HG03045 (cell line): ENCODE data around the gene MAP7.

Experiments
- ATAC-seq: cut with Tn5 transposase; IDR thresholded peaks from one replicate; pipeline ENCODE4 v1.9.1; 2021; ENCODE audit warnings: mild to moderate bottlenecking, moderate library complexity; ENCODE audit not compliant: unreplicated experiment

The MAP7 gene

DNA sequence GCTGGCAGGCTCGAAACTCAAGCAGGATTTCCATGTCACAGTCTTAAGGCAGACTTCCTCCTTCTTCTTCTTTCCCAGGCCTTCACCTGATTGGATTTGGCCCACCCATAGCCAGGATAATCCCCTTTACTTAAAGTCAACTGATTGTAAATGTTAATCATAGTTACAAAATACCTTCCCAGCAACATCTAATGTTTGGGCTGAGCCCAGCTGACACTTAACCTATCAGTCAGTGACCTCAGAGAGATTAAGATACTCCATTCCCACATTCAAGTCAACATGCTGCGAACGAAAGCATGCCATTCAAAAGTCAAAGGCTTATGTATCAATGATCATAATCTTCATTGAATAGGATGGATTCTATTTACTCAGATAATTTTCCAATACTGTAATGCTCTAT is 16.0 kb downstream of the MAP7 start:
- ATAC-seq, result no peak

DNA sequence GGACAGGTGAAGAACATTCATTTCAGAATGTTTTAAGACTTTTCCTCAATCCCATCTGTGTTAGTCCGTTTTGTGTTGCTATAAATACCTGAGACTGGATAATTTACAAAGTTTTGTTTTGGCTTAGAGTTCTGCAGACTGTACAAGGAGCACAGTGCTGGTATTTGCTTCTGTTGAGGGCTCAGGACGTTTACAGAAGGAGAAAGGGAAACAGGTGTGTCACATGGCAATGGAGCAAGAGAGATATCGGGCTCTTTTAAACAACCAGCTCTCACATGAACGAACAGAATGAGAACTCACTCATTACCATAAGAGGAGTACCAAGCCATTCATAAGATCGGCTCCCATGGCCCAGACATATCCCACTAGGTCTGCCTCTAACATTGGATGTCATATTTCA is 16.7 kb downstream of the MAP7 start:
- no peak for ATAC-seq

- ATAC-seq, result no peak
Observed at GRCh38 chr6:136532030-136532429, 18.2 kb downstream of the MAP7 start.

DNA sequence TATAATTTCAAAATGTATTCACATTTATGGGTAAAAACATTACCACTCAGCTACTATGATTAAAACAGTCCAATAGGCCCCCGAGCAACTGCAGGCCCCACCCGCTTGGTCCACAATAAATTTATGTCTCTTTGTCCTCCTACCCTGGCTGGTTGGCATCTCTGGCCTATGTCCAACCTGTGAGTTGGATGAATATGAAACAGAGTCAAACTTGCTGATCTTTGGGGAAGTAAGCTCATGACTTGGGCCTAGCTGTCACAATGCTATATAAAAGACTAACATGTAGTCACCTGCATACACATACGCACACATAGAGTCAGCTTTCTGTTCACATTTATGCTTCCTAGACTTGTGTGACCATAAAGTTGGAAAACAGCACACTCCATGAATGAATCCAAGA is 20.5 kb downstream of the MAP7 start:
- ATAC-seq, result no peak

DNA sequence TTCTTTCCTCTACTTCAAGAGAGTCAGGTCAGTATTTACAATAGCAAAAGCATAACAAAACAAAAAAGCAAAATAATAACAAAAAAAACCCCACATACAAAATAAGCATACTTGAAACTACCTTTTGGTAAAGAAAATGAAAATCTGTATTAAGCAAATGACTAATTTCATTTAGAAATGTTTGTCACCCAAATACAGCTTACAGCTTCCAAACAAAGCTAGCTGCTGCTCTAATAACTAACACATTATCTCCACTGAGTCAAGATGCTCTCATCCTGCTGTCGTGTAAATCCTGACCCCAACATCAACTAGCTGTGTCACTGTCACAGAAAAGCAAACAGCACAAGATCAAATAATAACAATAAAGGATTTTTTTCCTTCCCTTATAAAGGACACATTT is 21.7 kb downstream of the MAP7 start:
- no peak for ATAC-seq

- ATAC-seq, result no peak
Observed at GRCh38 chr6:136527831-136528230, 22.4 kb downstream of the MAP7 start.

DNA sequence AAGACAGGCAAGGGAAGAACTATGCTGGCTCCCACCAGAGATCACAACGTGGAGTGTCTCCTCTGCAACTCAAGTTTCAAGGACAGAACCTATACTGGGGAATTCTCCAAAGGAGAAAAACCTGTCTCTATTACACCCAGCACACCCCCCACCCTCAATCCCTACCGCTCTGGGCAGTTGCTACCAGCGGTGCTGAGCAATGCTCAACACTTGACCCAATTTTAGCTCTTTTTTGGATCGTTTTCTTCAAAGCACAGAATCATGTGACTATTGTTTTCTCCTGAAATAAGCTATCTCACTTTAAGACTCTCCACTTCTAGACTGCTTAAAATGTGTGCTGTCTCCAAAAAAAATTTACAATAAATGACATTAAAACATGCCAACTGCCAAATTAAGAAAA is 23.3 kb downstream of the MAP7 start:
- ATAC-seq, result no peak

DNA sequence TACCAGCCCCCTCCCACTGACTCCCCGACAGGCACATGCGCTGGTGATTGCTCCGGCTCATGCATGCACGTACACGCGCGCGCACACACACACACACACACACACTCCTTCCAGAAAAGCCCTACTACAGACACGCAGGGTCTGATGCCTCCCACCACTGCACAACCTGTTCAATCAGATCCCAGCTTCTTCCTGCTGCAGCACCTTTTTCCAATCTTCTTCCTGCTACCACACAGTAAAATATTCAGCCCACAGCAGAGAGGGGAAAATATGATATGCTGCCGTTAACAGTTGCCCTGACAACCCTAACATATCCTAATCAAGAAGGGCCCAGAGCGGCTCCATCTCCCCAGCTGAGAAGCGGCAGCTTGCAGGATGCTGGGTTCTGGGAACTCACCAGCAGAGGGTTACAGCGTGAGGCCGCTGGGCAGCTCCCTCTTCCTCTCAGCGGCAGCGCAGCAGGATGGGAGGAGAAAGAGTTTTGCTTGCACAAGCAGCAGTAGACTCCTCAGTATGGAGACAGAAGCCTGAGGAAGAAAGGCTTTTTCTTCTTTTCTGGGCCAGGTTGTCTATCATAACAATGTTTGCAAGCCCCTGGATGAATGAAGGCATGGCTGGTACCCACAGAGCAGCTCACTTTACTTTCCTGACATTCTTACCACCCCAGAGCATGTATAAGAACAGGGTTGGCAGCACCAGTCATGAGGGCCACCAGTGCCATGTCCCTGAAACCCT is 23.9 kb downstream of the MAP7 start:
- no peak for ATAC-seq

- ATAC-seq, result no peak
Observed at GRCh38 chr6:136525586-136526195, 24.5 kb downstream of the MAP7 start.

DNA sequence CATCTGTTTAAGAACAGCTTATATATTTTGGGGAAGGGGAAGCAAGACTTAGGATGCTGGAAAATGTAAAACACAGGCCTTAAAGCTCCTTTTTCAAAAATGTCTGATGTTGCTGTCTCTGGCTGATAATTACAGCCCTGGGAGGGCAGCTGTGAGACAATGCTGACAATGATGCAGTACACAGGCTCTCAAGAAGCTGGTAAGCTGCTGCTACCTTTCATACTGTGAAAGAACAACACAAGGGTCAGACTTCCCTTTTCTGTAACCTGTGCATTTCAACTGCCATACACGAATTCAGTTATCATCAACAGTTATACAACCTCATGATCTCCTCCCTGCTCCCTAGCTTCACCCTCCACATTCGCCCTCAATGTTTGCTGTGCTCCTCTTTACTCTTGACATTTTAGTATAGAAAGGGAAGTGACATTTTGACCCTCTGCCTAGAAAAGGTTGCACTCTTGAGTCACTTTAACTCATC is 25.2 kb downstream of the MAP7 start:
- ATAC-seq, result no peak

GRCh38 chr6:136524339-136524935 is 25.8 kb downstream of the MAP7 start:
- ATAC-seq, result no peak

DNA sequence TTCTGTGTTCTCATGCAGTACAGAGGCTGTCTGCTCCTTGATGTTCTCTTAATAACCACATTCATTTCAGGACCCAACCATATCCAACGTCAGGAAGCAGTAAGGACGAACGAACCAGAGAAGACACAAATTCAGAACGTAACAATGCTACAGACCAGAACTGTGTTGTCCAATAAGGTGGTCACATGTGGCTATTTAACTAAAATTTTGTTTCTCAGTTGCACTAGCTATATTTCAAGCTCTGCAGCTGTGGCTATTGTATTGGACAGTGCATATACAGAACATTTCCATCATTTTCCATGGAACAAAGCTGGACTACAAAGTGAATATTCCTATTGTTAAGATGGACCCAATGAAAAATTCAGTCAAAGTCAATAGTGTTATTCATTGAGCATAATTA is 27.0 kb downstream of the MAP7 start:
- ATAC-seq, result no peak

GRCh38 chr6:136522636-136523035 is 27.6 kb downstream of the MAP7 start:
- ATAC-seq, result no peak

GRCh38 chr6:136521911-136522310 is 28.3 kb downstream of the MAP7 start:
- no peak for ATAC-seq

GRCh38 chr6:136521427-136521826 is 28.8 kb downstream of the MAP7 start:
- no peak for ATAC-seq

GRCh38 chr6:136520517-136520916 is 29.7 kb downstream of the MAP7 start:
- no peak for ATAC-seq

DNA sequence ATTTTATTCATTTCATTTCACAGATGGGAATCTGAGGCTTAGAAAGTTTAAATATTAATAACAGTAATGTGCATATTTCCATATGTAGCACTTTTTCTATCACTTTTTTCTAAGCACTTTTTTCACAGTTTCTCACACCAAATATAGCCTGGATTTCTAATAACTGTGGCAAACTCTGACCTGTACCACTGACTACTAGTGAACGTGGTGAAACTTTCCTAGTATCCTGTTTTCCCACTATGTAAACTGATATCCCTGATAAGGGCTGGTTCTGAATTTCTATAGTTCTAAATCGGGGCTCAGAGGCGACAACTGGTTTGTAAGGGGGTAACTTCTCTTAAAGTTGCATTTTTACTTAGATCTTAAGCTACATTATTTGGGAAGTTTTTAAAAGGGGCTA is 32.6 kb downstream of the MAP7 start:
- no peak for ATAC-seq

GRCh38 chr6:136517002-136517401 is 33.2 kb downstream of the MAP7 start:
- ATAC-seq, result no peak

GRCh38 chr6:136514591-136514990 is 35.6 kb downstream of the MAP7 start:
- no peak for ATAC-seq

GRCh38 chr6:136511926-136512325 is 38.3 kb downstream of the MAP7 start:
- ATAC-seq, result no peak

GRCh38 chr6:136511397-136511796 is 38.8 kb downstream of the MAP7 start:
- no peak for ATAC-seq

DNA sequence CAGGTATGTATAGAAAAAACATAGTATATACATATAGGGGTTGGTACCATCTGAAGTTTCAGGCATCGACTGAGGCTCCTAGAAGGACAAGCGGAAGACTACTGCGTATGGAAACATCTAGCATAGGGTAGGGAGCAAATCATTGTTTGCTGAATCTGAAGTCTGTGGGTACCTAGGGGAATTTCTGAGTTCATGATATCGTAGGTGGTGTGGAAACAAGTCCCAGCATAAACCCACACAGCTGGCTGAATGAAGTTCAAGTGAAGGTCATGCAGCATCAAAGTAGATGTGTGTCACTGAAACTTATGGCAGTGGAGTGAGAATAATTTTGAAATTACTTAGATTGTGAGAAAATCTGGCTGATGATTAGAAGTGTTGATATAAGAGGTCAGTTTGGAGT is 39.4 kb downstream of the MAP7 start:
- ATAC-seq, result no peak
